GM12873 (cell line): ENCODE data around the gene NINJ1.

Source experiments
- CTCF ChIP-seq: IDR thresholded peaks from 2 replicates; pipeline ENCODE4 v1.5.1; 2012; ENCODE audit warnings: low read depth, mild to moderate bottlenecking, moderate library complexity, low read length, control low read depth; ENCODE audit not compliant: insufficient read depth; ENCODE audit errors: missing control alignments

The NINJ1 gene

GRCh38 chr9:93099551-93100275, 34.3 kb downstream of the NINJ1 start:
- TF ChIP-seq CTCF = no peak

- no peak for TF ChIP-seq CTCF
These were observed 35.7 kb downstream of the NINJ1 start for GRCh38 chr9:93098236-93098946.

GRCh38 chr9:93097511-93098201, 36.4 kb downstream of the NINJ1 start:
- no peak for TF ChIP-seq CTCF

GRCh38 chr9:93096811-93097382, 37.2 kb downstream of the NINJ1 start:
- TF ChIP-seq CTCF = no peak

GRCh38 chr9:93096131-93096802, 37.8 kb downstream of the NINJ1 start, which contains the start of gene CARD19:
Gene CARD19 (plus strand): TSS chr9:93096217. CDS start chr9:93096346, 129 bp downstream.
- no peak for TF ChIP-seq CTCF

- no peak for TF ChIP-seq CTCF
These were observed 38.6 kb downstream of the NINJ1 start for GRCh38 chr9:93095205-93096130.
